Measurements from ENCODE around the gene PLP2.

Gene PLP2

GRCh38 chrX:49186125-49187027 lies 14.7 kb downstream of the PLP2 start, which contains the start of gene PRICKLE3:
Gene PRICKLE3 (minus strand): TSS chrX:49186373. CDS start chrX:49186297, 76 bp downstream.
- peak; percentile 74 for DNase-seq (ENCODE audit: low spot score)

- DNase-seq (ENCODE audit: low spot score) = no peak
Measured at GRCh38 chrX:49187028-49187394, 15.3 kb downstream of the PLP2 start.

- no peak for DNase-seq (ENCODE audit: low spot score)
Measured at GRCh38 chrX:49187526-49187925, 15.8 kb downstream of the PLP2 start.

GRCh38 chrX:49188468-49189076 lies 16.9 kb downstream of the PLP2 start:
- DNase-seq (ENCODE audit: low spot score) = no peak

GRCh38 chrX:49189606-49190005 lies 17.9 kb downstream of the PLP2 start:
- DNase-seq (ENCODE audit: low spot score) = no peak

GRCh38 chrX:49190821-49191573 lies 19.3 kb downstream of the PLP2 start:
- peak; percentile 90 for DNase-seq (ENCODE audit: low spot score)

GRCh38 chrX:49191574-49192011 lies 19.9 kb downstream of the PLP2 start:
- no peak for DNase-seq (ENCODE audit: low spot score)

- DNase-seq (ENCODE audit: low spot score) = no peak
Measured at GRCh38 chrX:49192722-49193328, 21.1 kb downstream of the PLP2 start.

- no peak for DNase-seq (ENCODE audit: low spot score)
Measured at GRCh38 chrX:49193542-49193964, 21.9 kb downstream of the PLP2 start.

GRCh38 chrX:49197543-49198087 lies 25.9 kb downstream of the PLP2 start:
- no peak for DNase-seq (ENCODE audit: low spot score)

GRCh38 chrX:49198540-49199314 lies 27.0 kb downstream of the PLP2 start:
- no peak for DNase-seq (ENCODE audit: low spot score)

- DNase-seq (ENCODE audit: low spot score) = no peak
Measured at GRCh38 chrX:49199315-49199595, 27.6 kb downstream of the PLP2 start.

- peak; percentile 83 for DNase-seq (ENCODE audit: low spot score)
Measured at GRCh38 chrX:49199906-49200771, 28.4 kb downstream of the PLP2 start, which contains the start of gene SYP. Gene SYP (minus strand): TSS chrX:49200193. CDS start chrX:49200186, 7 bp downstream.

- no peak for DNase-seq (ENCODE audit: low spot score)
Measured at GRCh38 chrX:49202022-49202421, 30.3 kb downstream of the PLP2 start.

GRCh38 chrX:49203536-49203935 lies 31.8 kb downstream of the PLP2 start:
- no peak for DNase-seq (ENCODE audit: low spot score)

GRCh38 chrX:49204017-49204416 lies 32.3 kb downstream of the PLP2 start:
- DNase-seq (ENCODE audit: low spot score) = no peak

- no peak for DNase-seq (ENCODE audit: low spot score)
Measured at GRCh38 chrX:49204709-49205108, 33.0 kb downstream of the PLP2 start.

- no peak for DNase-seq (ENCODE audit: low spot score)
Measured at GRCh38 chrX:49205443-49205842, 33.7 kb downstream of the PLP2 start.

- no peak for DNase-seq (ENCODE audit: low spot score)
Measured at GRCh38 chrX:49206543-49206942, 34.8 kb downstream of the PLP2 start.

GRCh38 chrX:49208399-49208798 lies 36.7 kb downstream of the PLP2 start:
- DNase-seq (ENCODE audit: low spot score) = no peak
